H1 (cell line): ENCODE results near the gene B3GALT6. TPM values are rescaled to one million over a fixed set of nuclear protein-coding genes. Genes with fewer than 3 reads are reported as not detected.

Experiments
- NANOG ChIP-seq: IDR thresholded peaks from 2 replicates; pipeline ENCODE4 v1.6.1; 2011; ENCODE audit warnings: low read length, low read depth, mild to moderate bottlenecking, inconsistent platforms; ENCODE audit not compliant: insufficient read depth, poor library complexity, severe bottlenecking
- polyA plus RNA-seq, 7 experiments: library from polyadenylated mRNA; depleted of rRNA in 3 of 7; stranded (reverse) in 5 of 7; unstranded in 2 of 7; fragments of >200 nt in 5 of 7; fragments of 200-250 nt in 2 of 7; gene quantifications; 1 replicate in 5 of 7; 2 replicates in 1 of 7; 4 replicates in 1 of 7; pipeline versions ENCODE4 v1.2.1 to v1.2.3, GENCODE V29; 2011 to 2013; ENCODE audit warnings: missing spikeins in 2 of 7, mixed read lengths in 2 of 7
- total RNA-seq: library from RNA; stranded (reverse); fragmentation: NEBNext Ultra II Directional; extraction: Animal tissue kit (Norgen Biotek cat#: 25700); gene quantifications from 2 replicates; pipeline ENCODE4 v1.2.1, GENCODE V29; 2021

B3GALT6 gene
- total and polyA plus RNA-seq, 2 of the 8 experiments (the other 6 are each of a cell fraction or from before 2014, with no cell fraction given), result 18.4 to 20.4 TPM

DNA sequence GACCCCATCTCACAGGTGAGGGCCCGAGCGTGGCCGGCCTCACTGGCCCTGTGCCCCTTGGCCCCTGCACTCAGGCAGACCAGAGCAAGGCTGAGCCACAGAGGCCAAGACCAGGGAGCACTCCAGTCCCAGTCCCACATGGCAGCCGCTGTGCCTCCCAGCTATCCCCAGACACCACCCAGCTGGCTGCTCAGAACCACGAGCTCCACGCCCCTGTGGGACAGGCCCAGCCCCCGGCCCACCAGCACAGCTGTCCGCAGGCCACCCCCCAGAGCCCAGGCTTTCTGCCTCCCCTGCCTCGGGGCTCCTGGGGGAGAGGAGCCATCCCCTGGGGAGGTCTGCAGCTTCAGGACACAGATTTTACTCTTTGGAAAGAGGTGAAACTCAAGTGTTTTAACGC, 23.6 kb downstream of the B3GALT6 start (continued):
- TF ChIP-seq NANOG, result no peak
